Measurements from ENCODE around the gene KIF5C.

KIF5C gene

GRCh38 chr2:149068996-149069888, 194.2 kb downstream of the KIF5C start:
- ATAC-seq: peak; percentile 91
- TF ChIP-seq ARNTL (CRISPR knock-in tag; IDR thresholded peaks at IDR 0.05; ENCODE audit: borderline replicate concordance, low read depth): no peak
- no peak for TF ChIP-seq ESRRG (CRISPR knock-in tag; IDR thresholded peaks at IDR 0.05)
- 0 out of 2 replicates have a peak, but pooled peaks have one; percentile 20 for TF ChIP-seq ZFP3 (CRISPR knock-in tag; IDR thresholded peaks at IDR 0.05)
- TF ChIP-seq ISL1 (CRISPR knock-in tag; IDR thresholded peaks at IDR 0.05): peak; percentile 79
- 0 out of 2 replicates have a peak, but pooled peaks have one; percentile 10 for TF ChIP-seq CREB5 (CRISPR knock-in tag; IDR thresholded peaks at IDR 0.05; ENCODE audit: low read depth)
- TF ChIP-seq CSDC2 (CRISPR knock-in tag; IDR thresholded peaks at IDR 0.05): 0 out of 2 replicates have a peak, but pooled peaks have one; percentile 54
- 0 out of 2 replicates have a peak, but pooled peaks have one; percentile 44 for TF ChIP-seq GLIS3 (CRISPR knock-in tag; IDR thresholded peaks at IDR 0.05)
- no peak for TF ChIP-seq ZNF8 (CRISPR knock-in tag; IDR thresholded peaks at IDR 0.05)

- TF ChIP-seq ZNF8 (CRISPR knock-in tag; IDR thresholded peaks at IDR 0.05) (no peak), ZFP3 (CRISPR knock-in tag; IDR thresholded peaks at IDR 0.05) (no peak), RARB (CRISPR knock-in tag; IDR thresholded peaks at IDR 0.05) (no peak), ZNF70 (CRISPR knock-in tag; IDR thresholded peaks at IDR 0.05) (no peak), TOX (CRISPR knock-in tag; IDR thresholded peaks at IDR 0.05; ENCODE audit: borderline replicate concordance) (no peak), CSRNP3 (CRISPR knock-in tag; IDR thresholded peaks at IDR 0.05) (no peak)
- no peak for ATAC-seq
Measured at GRCh38 chr2:149070681-149071320, 195.8 kb downstream of the KIF5C start.

GRCh38 chr2:149075105-149075504, 200.1 kb downstream of the KIF5C start:
- ATAC-seq: no peak

More at GRCh38 chr2:149075105-149075504, 200.1 kb downstream of the KIF5C start:
- TF ChIP-seq ESRRG (CRISPR knock-in tag; IDR thresholded peaks at IDR 0.05) (no peak), PATZ1 (CRISPR knock-in tag; IDR thresholded peaks at IDR 0.05; ENCODE audit: borderline replicate concordance) (no peak), TOX (CRISPR knock-in tag; IDR thresholded peaks at IDR 0.05; ENCODE audit: borderline replicate concordance) (no peak), SNAI2 (CRISPR knock-in tag; IDR thresholded peaks at IDR 0.05) (no peak), TSHZ2 (CRISPR knock-in tag; IDR thresholded peaks at IDR 0.05) (no peak), ZC3H10 (CRISPR knock-in tag; IDR thresholded peaks at IDR 0.05) (no peak), CSRNP3 (CRISPR knock-in tag; IDR thresholded peaks at IDR 0.05) (no peak), ZNF565 (CRISPR knock-in tag; conservative IDR thresholded peaks at IDR 0.05; ENCODE audit: low read depth) (no peak), ZNF70 (CRISPR knock-in tag; IDR thresholded peaks at IDR 0.05) (no peak), OSR1 (CRISPR knock-in tag; IDR thresholded peaks at IDR 0.05) (no peak), ZFP30 (CRISPR knock-in tag; IDR thresholded peaks at IDR 0.05) (no peak)

All from SK-N-SH treated with all-trans-retinoic acid at 6 μM for 48 hours (cell line).